Vagina (tissue), 2 donors: ENCODE data around the gene LMTK3.

Experiments used
- POLR2A ChIP-seq, 2 donors: fragments of 450-650 bp; IDR thresholded peaks; one replicate each; pipeline ENCODE4 v1.6.1; 2017; ENCODE audit warnings: antibody characterized with exemption in 2 of 2, mild to moderate bottlenecking in 2 of 2, moderate library complexity in 2 of 2
- POLR2AphosphoS5 ChIP-seq, 2 donors: sonication (generic); formaldehyde crosslinking; IDR thresholded peaks; one replicate each; pipeline ENCODE4 v1.9.0; 2017; ENCODE audit warnings: antibody characterized with exemption in 2 of 2, mild to moderate bottlenecking in 2 of 2, low read depth in 1 of 2; ENCODE audit not compliant: insufficient read depth in 1 of 2
- TF ChIP-seq, protein P1 (sequence below), 3 experiments: fragments of 450-650 bp in 2 of 3; fragments of 200-600 bp in 1 of 3; sonication (generic) in 1 of 3; IDR thresholded peaks; one replicate each; pipeline ENCODE4 v1.5.1; 2017 to 2019; ENCODE audit warnings: antibody characterized with exemption in 3 of 3, mild to moderate bottlenecking in 2 of 3, moderate library complexity in 2 of 3

DNA sequence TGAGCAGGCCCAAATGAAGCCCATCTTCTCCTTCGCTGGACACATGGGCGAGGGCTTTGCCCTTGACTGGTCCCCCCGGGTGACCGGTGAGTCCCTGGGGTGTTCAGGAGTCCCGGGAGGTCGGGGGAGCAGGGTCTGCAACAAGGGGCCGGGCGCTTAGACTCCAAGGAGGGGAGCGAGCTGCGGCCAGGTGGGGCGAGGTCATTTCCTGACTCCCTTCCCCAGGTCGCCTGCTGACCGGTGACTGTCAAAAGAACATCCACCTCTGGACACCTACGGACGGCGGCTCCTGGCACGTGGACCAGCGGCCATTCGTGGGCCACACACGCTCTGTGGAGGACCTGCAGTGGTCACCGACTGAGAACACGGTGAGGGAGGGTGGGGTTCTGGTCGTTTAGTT, 61.2 kb downstream of the LMTK3 start:
- TF ChIP-seq, protein P1, sequence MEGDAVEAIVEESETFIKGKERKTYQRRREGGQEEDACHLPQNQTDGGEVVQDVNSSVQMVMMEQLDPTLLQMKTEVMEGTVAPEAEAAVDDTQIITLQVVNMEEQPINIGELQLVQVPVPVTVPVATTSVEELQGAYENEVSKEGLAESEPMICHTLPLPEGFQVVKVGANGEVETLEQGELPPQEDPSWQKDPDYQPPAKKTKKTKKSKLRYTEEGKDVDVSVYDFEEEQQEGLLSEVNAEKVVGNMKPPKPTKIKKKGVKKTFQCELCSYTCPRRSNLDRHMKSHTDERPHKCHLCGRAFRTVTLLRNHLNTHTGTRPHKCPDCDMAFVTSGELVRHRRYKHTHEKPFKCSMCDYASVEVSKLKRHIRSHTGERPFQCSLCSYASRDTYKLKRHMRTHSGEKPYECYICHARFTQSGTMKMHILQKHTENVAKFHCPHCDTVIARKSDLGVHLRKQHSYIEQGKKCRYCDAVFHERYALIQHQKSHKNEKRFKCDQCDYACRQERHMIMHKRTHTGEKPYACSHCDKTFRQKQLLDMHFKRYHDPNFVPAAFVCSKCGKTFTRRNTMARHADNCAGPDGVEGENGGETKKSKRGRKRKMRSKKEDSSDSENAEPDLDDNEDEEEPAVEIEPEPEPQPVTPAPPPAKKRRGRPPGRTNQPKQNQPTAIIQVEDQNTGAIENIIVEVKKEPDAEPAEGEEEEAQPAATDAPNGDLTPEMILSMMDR (IDR thresholded peaks at IDR 0.05) = no peak
- TF ChIP-seq POLR2A (IDR thresholded peaks at IDR 0.05) (no peak), POLR2AphosphoS5 (IDR thresholded peaks at IDR 0.05; ENCODE audit: insufficient read depth in 1 of 2, low read depth in 1 of 2) (no peak)
